CD14-positive monocyte (primary cell): ENCODE results near the gene DCC. TPM values are rescaled to one million over a fixed set of nuclear protein-coding genes. Genes with fewer than 3 reads are reported as not detected.

Source experiments
- DNase-seq, 3 donors: peaks; one replicate each; pipeline ENCODE4 v3.0.0-alpha.2; 2011 to 2022
- H2AFZ ChIP-seq: 2 replicates; pipeline ENCODE4 v1.6.0; 2012; ENCODE audit warnings: mild to moderate bottlenecking, low read depth, low read length, inconsistent platforms; ENCODE audit not compliant: insufficient read depth, poor library complexity, severe bottlenecking
- H3K27ac ChIP-seq, 2 donors: 1 replicate in 1 of 2; 2 replicates in 1 of 2; pipeline ENCODE4 v1.5.1; 2012 to 2013; ENCODE audit warnings: low read length in 2 of 2, control low read depth in 1 of 2, inconsistent platforms in 1 of 2, low read depth in 1 of 2, mild to moderate bottlenecking in 1 of 2
- H3K27me3 ChIP-seq, 2 donors: one replicate each; pipeline versions ENCODE4 v1.6.0 to v1.6.1; 2011 to 2013; ENCODE audit warnings: low read length in 2 of 2; ENCODE audit not compliant: control insufficient read depth in 2 of 2, insufficient read depth in 2 of 2
- H3K36me3 ChIP-seq, 2 donors: replicated peaks in 1 of 2; 1 replicate in 1 of 2; 2 replicates in 1 of 2; pipeline versions ENCODE4 v1.5.1 to v1.6.1; 2012 to 2013; ENCODE audit warnings: low read length in 2 of 2, control low read depth in 1 of 2, inconsistent platforms in 1 of 2, mild to moderate bottlenecking in 1 of 2; ENCODE audit not compliant: insufficient read depth in 2 of 2, control insufficient read depth in 1 of 2
- H3K4me1 ChIP-seq, 2 donors: 1 replicate in 1 of 2; 2 replicates in 1 of 2; pipeline versions ENCODE4 v1.5.1 to v1.6.1; 2012 to 2013; ENCODE audit warnings: low read length in 2 of 2, control low read depth in 1 of 2, inconsistent platforms in 1 of 2, mild to moderate bottlenecking in 1 of 2, moderate library complexity in 1 of 2; ENCODE audit not compliant: insufficient read depth in 2 of 2, control insufficient read depth in 1 of 2
- H3K4me2 ChIP-seq: replicated peaks from 2 replicates; pipeline ENCODE3; 2012; ENCODE audit warnings: low read length, moderate library complexity, mild to moderate bottlenecking; ENCODE audit not compliant: poor library complexity, severe bottlenecking; ENCODE audit errors: extremely low read depth
- H3K4me3 ChIP-seq, 3 experiments: fragments of 200-600 bp in 1 of 3; sonication (generic) in 1 of 3; replicated peaks in 1 of 3; 1 replicate in 2 of 3; 2 replicates in 1 of 3; pipeline ENCODE4 v1.5.1; 2011 to 2013; ENCODE audit warnings: low read length in 3 of 3, mild to moderate bottlenecking in 3 of 3, control low read depth in 2 of 3, low read depth in 2 of 3, inconsistent platforms in 1 of 3, moderate library complexity in 1 of 3
- H3K79me2 ChIP-seq: 2 replicates; pipeline ENCODE4 v1.6.0; 2012; ENCODE audit warnings: mild to moderate bottlenecking, control low read depth, inconsistent platforms, low read length, moderate library complexity; ENCODE audit not compliant: insufficient read depth
- H3K9ac ChIP-seq: 2 replicates; pipeline ENCODE4 v1.6.0; 2017; ENCODE audit warnings: low read length, mild to moderate bottlenecking; ENCODE audit not compliant: insufficient read depth, poor library complexity, severe bottlenecking
- H3K9me3 ChIP-seq, 2 donors: replicated peaks in 1 of 2; 1 replicate in 1 of 2; 2 replicates in 1 of 2; pipeline versions ENCODE4 v1.5.1 to v1.6.1; 2012 to 2013; ENCODE audit warnings: low read length in 2 of 2, control low read depth in 1 of 2; ENCODE audit not compliant: control insufficient read depth in 1 of 2, insufficient read depth in 1 of 2
- H4K20me1 ChIP-seq: 2 replicates; pipeline ENCODE4 v1.6.0; 2012; ENCODE audit warnings: mild to moderate bottlenecking, low read length, control low read depth, moderate library complexity; ENCODE audit not compliant: insufficient read depth
- H3K27ac Mint-ChIP-seq, 7 donors: one replicate each; pipeline ENCODE4 v1.8.0; 2020; ENCODE audit warnings: mild to moderate bottlenecking in 7 of 7, mixed read lengths in 7 of 7, moderate library complexity in 6 of 7, inconsistent platforms in 2 of 7
- H3K27me3 Mint-ChIP-seq, 3 donors: one replicate each; pipeline ENCODE4 v1.8.0; 2021 to 2022; ENCODE audit warnings: low read depth in 3 of 3, mild to moderate bottlenecking in 3 of 3, mixed read lengths in 3 of 3, moderate library complexity in 3 of 3, inconsistent platforms in 1 of 3
- H3K36me3 Mint-ChIP-seq, 2 donors: one replicate each; pipeline ENCODE4 v1.8.0; 2020; ENCODE audit warnings: mixed read lengths in 2 of 2, inconsistent platforms in 1 of 2, mild to moderate bottlenecking in 1 of 2
- H3K4me1 Mint-ChIP-seq: one replicate; pipeline ENCODE4 v1.8.0; 2020; ENCODE audit warnings: mild to moderate bottlenecking, mixed read lengths
- H3K4me3 Mint-ChIP-seq, 2 donors: one replicate each; pipeline ENCODE4 v1.8.0; 2020; ENCODE audit warnings: mild to moderate bottlenecking in 2 of 2, mixed read lengths in 2 of 2, moderate library complexity in 1 of 2
- H3K9me3 Mint-ChIP-seq, 7 donors: one replicate each; pipeline ENCODE4 v1.8.0; 2020 to 2022; ENCODE audit warnings: mixed read lengths in 7 of 7, mild to moderate bottlenecking in 6 of 7, moderate library complexity in 6 of 7, inconsistent platforms in 2 of 7
- CTCF ChIP-seq: fragments of 200-600 bp; IDR thresholded peaks from one replicate; pipeline ENCODE4 v1.8.0; 2022; ENCODE audit warnings: antibody characterized with exemption, mild to moderate bottlenecking
- WGBS: methylation state at CpG from one replicate; pipeline ENCODE4 v1.1.5; 2013; ENCODE audit warnings: missing lambda C conversion rate; ENCODE audit not compliant: insufficient coverage; 5-methylcytosine and 5-hydroxymethylcytosine counted together
- intact Hi-C, 2 donors: fragments of 100-400 bp; cut with micrococcal nuclease; formaldehyde crosslinking; loops; one replicate each; pipeline versions ENCODE4 v1.15.0 to v1.15.1; 2023
- polyA plus RNA-seq, 3 donors: library from polyadenylated mRNA; depleted of rRNA in 1 of 3; unstranded in 2 of 3; stranded (reverse) in 1 of 3; fragments of 300-500 nt in 2 of 3; fragments of >200 nt in 1 of 3; fragmentation: Illumina TruSeq in 2 of 3; gene quantifications; 1 replicate in 2 of 3; 2 replicates in 1 of 3; pipeline ENCODE4 v1.2.3, GENCODE V29; 2012 to 2021

The DCC gene
- polyA plus RNA-seq, 3 donors: not detected

- peaks cover 17 to 18% of the 10 kb centered on the region in 2 donors for H3K9me3 ChIP-seq
- H3K36me3 ChIP-seq: no peaks in the 10 kb centered on the region
- H3K9me3 Mint-ChIP-seq: peaks cover under 1 to 20% (median 5%) of the 10 kb centered on the region in 7 donors
- no CpG with 5 or more reads among the region's 1 CpG for WGBS
- no peak overlapping the region for H3K9ac ChIP-seq
- no peak overlapping the region for H3K27ac ChIP-seq
- no peaks in the 10 kb centered on the region for H3K36me3 Mint-ChIP-seq
- H3K4me1 Mint-ChIP-seq: no peaks in the 10 kb centered on the region
- H3K27me3 Mint-ChIP-seq: no peaks in the 10 kb centered on the region
- intact Hi-C loops: no loop called here
- no peak overlapping the region for H3K4me2 ChIP-seq
- no peaks in the 10 kb centered on the region for H4K20me1 ChIP-seq
- no peaks in the 10 kb centered on the region for H3K79me2 ChIP-seq
- H2AFZ ChIP-seq: no peak overlapping the region
- no peak for DNase-seq
- no peak for TF ChIP-seq CTCF
- H3K4me3 ChIP-seq: no peak overlapping the region
- H3K4me1 ChIP-seq: no peaks in the 10 kb centered on the region
- H3K27me3 ChIP-seq: no peaks in the 10 kb centered on the region
- no peak overlapping the region for H3K4me3 Mint-ChIP-seq
- H3K27ac Mint-ChIP-seq: no peak overlapping the region
These were observed 472.8 kb downstream of the DCC start for GRCh38 chr18:52812834-52813233.

GRCh38 chr18:52813635-52814416 is 473.8 kb downstream of the DCC start:
- Mint-ChIP-seq H3K27ac (no peak overlapping the region), H3K4me3 (no peak overlapping the region), H3K27me3 (no peaks in the 10 kb centered on the region), H3K36me3 (no peaks in the 10 kb centered on the region), H3K9me3 (peaks cover 2 to 19% (median 5%) of the 10 kb centered on the region in 7 donors), H3K4me1 (no peaks in the 10 kb centered on the region)
- no peak for TF ChIP-seq CTCF
- Histone ChIP-seq H3K9me3 (peaks cover 13 to 17% of the 10 kb centered on the region in 2 donors), H3K4me3 (no peak overlapping the region), H3K27me3 (no peaks in the 10 kb centered on the region), H4K20me1 (no peaks in the 10 kb centered on the region), H3K4me2 (no peak overlapping the region), H3K27ac (no peak overlapping the region), H3K4me1 (no peaks in the 10 kb centered on the region), H2AFZ (no peak overlapping the region), H3K9ac (no peak overlapping the region), H3K79me2 (no peaks in the 10 kb centered on the region), H3K36me3 (no peaks in the 10 kb centered on the region)
- intact Hi-C loops: no loop called here
- DNase-seq: no peak
- no CpG with 5 or more reads among the region's 1 CpG for WGBS
